Stimulated activated CD8-positive, alpha-beta memory T cell treated with anti-CD3 and anti-CD28 coated beads, Interleukin-12 subunit alpha, Interleukin-12 subunit beta, amount 100 ng/mL, for 24 hours (primary cell): ENCODE data around the gene MYO16.
"Not testable (repeated sequence)": the region's sequence is repeated elsewhere in the genome, so short reads cannot be mapped to it uniquely, and the experiment has no call there.

ENCODE experiments used
- DNase-seq: peaks from one replicate; pipeline ENCODE4 v3.0.0-alpha.2; 2020; ENCODE audit errors: extremely low read depth

Gene MYO16

GRCh38 chr13:108742701-108743451 lies 113.5 kb downstream of the MYO16 start:
- DNase-seq = no peak

- no peak for DNase-seq
Observed at GRCh38 chr13:108743522-108743921, 114.1 kb downstream of the MYO16 start.

GRCh38 chr13:108747843-108748242 lies 118.4 kb downstream of the MYO16 start:
- no peak for DNase-seq

- DNase-seq = no peak
Observed at GRCh38 chr13:108752276-108752675, 122.9 kb downstream of the MYO16 start.

GRCh38 chr13:108755083-108755482 lies 125.7 kb downstream of the MYO16 start:
- no peak for DNase-seq

- DNase-seq = no peak
Observed at GRCh38 chr13:108760129-108760528, 130.7 kb downstream of the MYO16 start.

- DNase-seq = no peak
Observed at GRCh38 chr13:108760541-108760940, 131.1 kb downstream of the MYO16 start.

GRCh38 chr13:108768035-108768434 lies 138.6 kb downstream of the MYO16 start:
- DNase-seq = no peak

- DNase-seq = no peak
Observed at GRCh38 chr13:108769213-108770070, 140.0 kb downstream of the MYO16 start.

- DNase-seq = no peak
Observed at GRCh38 chr13:108775597-108775996, 146.2 kb downstream of the MYO16 start.

- DNase-seq = no peak
Observed at GRCh38 chr13:108776650-108777049, 147.2 kb downstream of the MYO16 start.

GRCh38 chr13:108777421-108778420 lies 148.3 kb downstream of the MYO16 start:
- no peak for DNase-seq

GRCh38 chr13:108779308-108779707 lies 149.9 kb downstream of the MYO16 start:
- no peak for DNase-seq

GRCh38 chr13:108780706-108781105 lies 151.3 kb downstream of the MYO16 start:
- DNase-seq = no peak

GRCh38 chr13:108781312-108781711 lies 151.9 kb downstream of the MYO16 start:
- no peak for DNase-seq

- not testable (repeated sequence) for DNase-seq
Observed at GRCh38 chr13:108782480-108782879, 153.1 kb downstream of the MYO16 start.

- DNase-seq = no peak
Observed at GRCh38 chr13:108785844-108786243, 156.4 kb downstream of the MYO16 start.

- DNase-seq = no peak
Observed at GRCh38 chr13:108786456-108787200, 157.2 kb downstream of the MYO16 start.

GRCh38 chr13:108787700-108788414 lies 158.4 kb downstream of the MYO16 start:
- DNase-seq = no peak

GRCh38 chr13:108789476-108789875 lies 160.1 kb downstream of the MYO16 start:
- no peak for DNase-seq
